Nephron progenitor cell (in vitro differentiated cells): ENCODE measurements around the gene NEMP2.
"Not testable (repeated sequence)": the region's sequence is repeated elsewhere in the genome, so short reads cannot be mapped to it uniquely, and the experiment has no call there.

Source experiments
- DNase-seq: peaks from one replicate; pipeline ENCODE4 v3.0.0; 2021
- H3K27ac Mint-ChIP-seq: 2 replicates; pipeline ENCODE4 v1.8.0; 2021; ENCODE audit warnings: mild to moderate bottlenecking, moderate library complexity, mixed read lengths
- H3K27me3 Mint-ChIP-seq: 2 replicates; pipeline ENCODE4 v1.8.0; 2021; ENCODE audit warnings: mild to moderate bottlenecking, low read depth, mixed read lengths; ENCODE audit not compliant: poor library complexity
- H3K36me3 Mint-ChIP-seq: 2 replicates; pipeline ENCODE4 v1.8.0; 2021; ENCODE audit warnings: low read depth, mixed read lengths
- H3K4me1 Mint-ChIP-seq: 2 replicates; pipeline ENCODE4 v1.8.0; 2021; ENCODE audit warnings: mixed read lengths
- H3K4me3 Mint-ChIP-seq: 2 replicates; pipeline ENCODE4 v1.8.0; 2021; ENCODE audit warnings: mild to moderate bottlenecking, moderate library complexity, mixed read lengths
- H3K9me3 Mint-ChIP-seq: 2 replicates; pipeline ENCODE4 v1.8.0; 2021; ENCODE audit warnings: mild to moderate bottlenecking, moderate library complexity, mixed read lengths
- CTCF ChIP-seq: fragments of 200-600 bp; sonication (generic); IDR thresholded peaks from 2 replicates; pipeline ENCODE4 v1.5.0; 2021; ENCODE audit warnings: antibody characterized with exemption

NEMP2 gene

GRCh38 chr2:190468814-190469569 is 65.5 kb downstream of the NEMP2 start:
- peaks cover 15% of the 10 kb centered on the region for H3K36me3 Mint-ChIP-seq
- H3K4me1 Mint-ChIP-seq = peaks cover 29% of the 10 kb centered on the region
- TF ChIP-seq CTCF = no peak
- H3K4me3 Mint-ChIP-seq = no peak overlapping the region
- H3K27ac Mint-ChIP-seq = peak overlapping the region; percentile 55
- H3K27me3 Mint-ChIP-seq = peaks cover 3% of the 10 kb centered on the region
- peaks cover 32% of the 10 kb centered on the region for H3K9me3 Mint-ChIP-seq
- no peak for DNase-seq

GRCh38 chr2:190468354-190468753 is 66.2 kb downstream of the NEMP2 start:
- Mint-ChIP-seq H3K9me3 (peaks cover 26% of the 10 kb centered on the region), H3K36me3 (peaks cover 15% of the 10 kb centered on the region), H3K27ac (peak overlapping the region; percentile 55)

GRCh38 chr2:190467575-190468083 is 66.9 kb downstream of the NEMP2 start:
- Mint-ChIP-seq H3K4me3 (no peak overlapping the region), H3K9me3 (peaks cover 18% of the 10 kb centered on the region), H3K36me3 (peaks cover 15% of the 10 kb centered on the region), H3K27ac (peak overlapping the region; percentile 89), H3K27me3 (no peaks in the 10 kb centered on the region), H3K4me1 (peaks cover 29% of the 10 kb centered on the region)
- no peak for TF ChIP-seq CTCF
- DNase-seq = no peak

More at GRCh38 chr2:190468354-190468753, 66.2 kb downstream of the NEMP2 start:
- H3K4me1 Mint-ChIP-seq = peaks cover 29% of the 10 kb centered on the region
- DNase-seq, H3K4me3 Mint-ChIP-seq, H3K27me3 Mint-ChIP-seq: not testable (repeated sequence)

- Mint-ChIP-seq H3K36me3 (peaks cover 9% of the 10 kb centered on the region), H3K27me3 (no peaks in the 10 kb centered on the region), H3K9me3 (peaks cover 11% of the 10 kb centered on the region), H3K4me3 (peak overlapping the region; percentile 15), H3K4me1 (peaks cover 29% of the 10 kb centered on the region), H3K27ac (peak overlapping the region; percentile 89)
- TF ChIP-seq CTCF = no peak
- DNase-seq = peak; percentile 15
These were observed 67.6 kb downstream of the NEMP2 start for GRCh38 chr2:190466819-190467446.

- H3K27ac Mint-ChIP-seq = no peak overlapping the region
These were observed 69.5 kb downstream of the NEMP2 start for GRCh38 chr2:190465060-190465459.

More at GRCh38 chr2:190465060-190465459, 69.5 kb downstream of the NEMP2 start:
- H3K9me3 Mint-ChIP-seq = no peaks in the 10 kb centered on the region
- H3K27me3 Mint-ChIP-seq = no peaks in the 10 kb centered on the region
- no peak for DNase-seq
- no peak for TF ChIP-seq CTCF
- H3K4me1 Mint-ChIP-seq = peaks cover 29% of the 10 kb centered on the region
- no peak overlapping the region for H3K4me3 Mint-ChIP-seq
- no peaks in the 10 kb centered on the region for H3K36me3 Mint-ChIP-seq
